GM10266 (cell line): Measurements from ENCODE around the gene FOXS1.

ENCODE experiments used
- DNase-seq: peaks from one replicate; pipeline ENCODE4 v3.0.0; 2012; ENCODE audit errors: extremely low spot score
- CTCF ChIP-seq: IDR thresholded peaks from 2 replicates; pipeline ENCODE4 v1.5.1; 2012; ENCODE audit warnings: mild to moderate bottlenecking, low read depth; ENCODE audit not compliant: control insufficient read depth, insufficient read depth; ENCODE audit errors: missing control alignments

Gene FOXS1

DNA sequence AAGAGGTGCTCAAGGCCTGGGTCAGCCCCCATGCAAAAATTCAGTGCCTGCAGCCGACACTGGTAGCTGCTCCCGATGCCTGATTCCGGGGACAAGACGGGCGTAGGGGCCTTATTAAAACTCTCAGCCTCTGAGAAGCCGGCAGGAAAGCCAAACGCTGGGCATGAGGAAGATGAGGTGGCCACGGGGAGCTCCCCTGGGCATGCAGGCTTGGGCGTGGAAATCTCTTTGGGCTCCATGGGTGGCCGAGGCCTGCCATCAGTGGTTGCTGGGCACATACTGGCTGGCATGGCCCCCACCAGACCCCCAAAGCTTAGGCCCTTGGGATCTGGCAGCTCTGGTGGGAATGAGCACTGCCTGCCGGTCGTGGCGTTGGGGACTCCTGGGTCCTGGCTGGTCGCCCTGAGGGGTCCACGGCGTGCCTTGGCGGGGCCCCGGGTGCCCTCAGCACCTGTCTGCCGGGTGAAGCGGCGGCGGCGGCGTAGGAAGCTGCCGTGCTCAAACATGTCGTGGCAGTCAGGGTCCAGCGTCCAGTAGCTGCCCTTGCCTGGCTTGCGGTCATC, 586 bp downstream of the FOXS1 start:
- no peak for TF ChIP-seq CTCF
- no peak for DNase-seq

- TF ChIP-seq CTCF = no peak
- no peak for DNase-seq
These were observed 1.5 kb downstream of the FOXS1 start for GRCh38 chr20:31843881-31844280.

DNA sequence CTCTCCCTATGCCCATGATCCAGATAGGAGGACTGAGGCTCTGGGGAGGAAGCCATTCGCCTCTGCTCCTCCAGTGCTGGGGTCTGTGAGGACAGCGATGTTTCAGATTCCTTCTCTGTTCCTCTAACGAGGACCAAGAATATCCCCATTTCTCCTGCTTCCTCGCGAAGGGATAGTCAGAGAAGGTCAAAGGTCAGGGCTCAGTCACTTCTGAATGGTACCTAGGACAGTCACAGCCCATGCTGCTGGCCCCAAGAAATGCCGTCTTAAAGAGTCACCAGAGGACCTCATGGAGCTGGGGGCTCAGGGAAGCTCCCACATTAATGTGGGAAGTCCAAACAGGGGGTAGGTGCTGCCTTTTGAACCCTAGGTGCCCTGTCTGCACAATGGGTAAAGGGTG, 2.1 kb downstream of the FOXS1 start:
- no peak for DNase-seq
- no peak for TF ChIP-seq CTCF

- TF ChIP-seq CTCF = no peak
- DNase-seq = no peak
These were observed 2.8 kb downstream of the FOXS1 start for GRCh38 chr20:31842471-31843157.

- no peak for TF ChIP-seq CTCF
- no peak for DNase-seq
These were observed 3.5 kb downstream of the FOXS1 start for GRCh38 chr20:31841928-31842327.

DNA sequence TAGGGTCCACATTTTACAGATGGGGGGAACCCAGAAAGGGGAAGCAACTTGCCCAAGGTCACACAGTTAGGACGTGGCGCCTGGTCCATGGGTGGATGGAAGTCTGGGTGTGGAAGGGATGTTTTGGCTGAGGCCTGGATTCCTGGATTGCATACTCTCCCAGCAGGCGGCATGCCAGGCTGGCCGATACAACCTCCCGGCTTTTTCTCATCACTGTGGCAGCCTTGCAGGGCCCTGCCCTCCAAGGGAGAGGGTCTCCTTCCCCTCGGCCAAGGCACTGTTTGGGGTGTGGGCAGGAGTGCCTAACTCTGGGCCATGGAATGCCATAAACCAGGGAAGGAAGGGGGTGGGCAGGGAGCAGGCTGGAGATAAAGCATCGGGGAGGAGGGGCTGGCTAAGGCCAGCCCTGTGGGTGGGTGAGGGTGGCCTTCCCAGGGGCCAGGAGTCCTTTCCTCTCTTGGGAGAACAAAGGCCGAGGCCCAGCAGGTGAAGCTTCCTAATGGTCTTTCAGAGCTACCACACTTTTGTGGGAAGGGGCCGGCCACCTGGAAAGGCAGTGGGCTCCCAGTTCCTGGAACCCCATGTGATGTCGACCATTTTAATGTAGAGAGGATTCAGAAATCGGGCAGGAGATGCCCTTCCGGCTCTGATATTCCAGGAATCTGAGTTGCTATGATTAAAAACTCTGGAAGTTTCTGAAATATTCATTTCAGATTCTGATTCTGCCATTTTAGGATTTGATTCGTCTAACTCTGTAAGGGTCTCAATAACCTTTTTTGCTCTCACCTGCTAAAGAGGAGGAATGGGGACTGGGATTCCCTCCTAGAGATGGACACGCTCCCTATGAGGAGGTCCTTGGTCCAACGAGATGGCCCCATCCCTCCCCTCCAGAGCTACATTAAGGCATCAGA, 4.2 kb downstream of the FOXS1 start:
- no peak for TF ChIP-seq CTCF
- no peak for DNase-seq
